Right lobe of liver (tissue), 4 donors: ENCODE measurements around the gene HAX1.

Source experiments
- POLR2A ChIP-seq: fragments of 450-650 bp; IDR thresholded peaks from one replicate; pipeline ENCODE4 v1.6.1; 2017; ENCODE audit warnings: antibody characterized with exemption, mild to moderate bottlenecking
- TF ChIP-seq, protein P1 (sequence below), 4 donors: fragments of 200-600 bp in 3 of 4; fragments of 450-650 bp in 1 of 4; IDR thresholded peaks; one replicate each; pipeline versions ENCODE4 v1.5.1 to v1.8.0; 2016 to 2022; ENCODE audit warnings: antibody characterized with exemption in 4 of 4, mild to moderate bottlenecking in 2 of 4
- donor health status: DM: no; HTN: no; CAD: no.
- donor health status: DM: no; HTN: no; CAD: no.
- donor health status: DM: no; HTN: yes; CAD: no.

DNA sequence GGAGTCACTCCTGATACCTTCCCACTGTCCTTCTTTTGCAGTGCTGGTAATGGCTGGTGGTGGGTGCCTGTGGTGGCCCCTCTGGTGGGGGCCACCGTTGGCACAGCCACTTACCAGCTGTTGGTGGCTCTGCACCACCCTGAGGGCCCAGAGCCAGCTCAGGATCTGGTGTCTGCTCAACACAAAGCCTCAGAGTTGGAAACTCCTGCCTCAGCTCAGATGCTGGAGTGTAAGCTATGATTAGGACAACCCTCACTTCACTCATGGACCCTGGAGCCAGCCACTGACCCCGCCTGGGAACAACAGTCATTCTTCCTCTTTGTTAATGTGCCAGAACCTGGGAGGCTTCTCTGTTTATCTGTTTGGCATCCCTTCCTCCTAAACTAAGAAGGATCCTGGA lies 51.8 kb downstream of the HAX1 start:
- TF ChIP-seq, protein P1, sequence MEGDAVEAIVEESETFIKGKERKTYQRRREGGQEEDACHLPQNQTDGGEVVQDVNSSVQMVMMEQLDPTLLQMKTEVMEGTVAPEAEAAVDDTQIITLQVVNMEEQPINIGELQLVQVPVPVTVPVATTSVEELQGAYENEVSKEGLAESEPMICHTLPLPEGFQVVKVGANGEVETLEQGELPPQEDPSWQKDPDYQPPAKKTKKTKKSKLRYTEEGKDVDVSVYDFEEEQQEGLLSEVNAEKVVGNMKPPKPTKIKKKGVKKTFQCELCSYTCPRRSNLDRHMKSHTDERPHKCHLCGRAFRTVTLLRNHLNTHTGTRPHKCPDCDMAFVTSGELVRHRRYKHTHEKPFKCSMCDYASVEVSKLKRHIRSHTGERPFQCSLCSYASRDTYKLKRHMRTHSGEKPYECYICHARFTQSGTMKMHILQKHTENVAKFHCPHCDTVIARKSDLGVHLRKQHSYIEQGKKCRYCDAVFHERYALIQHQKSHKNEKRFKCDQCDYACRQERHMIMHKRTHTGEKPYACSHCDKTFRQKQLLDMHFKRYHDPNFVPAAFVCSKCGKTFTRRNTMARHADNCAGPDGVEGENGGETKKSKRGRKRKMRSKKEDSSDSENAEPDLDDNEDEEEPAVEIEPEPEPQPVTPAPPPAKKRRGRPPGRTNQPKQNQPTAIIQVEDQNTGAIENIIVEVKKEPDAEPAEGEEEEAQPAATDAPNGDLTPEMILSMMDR (IDR thresholded peaks at IDR 0.05), result no peak
- no peak for TF ChIP-seq POLR2A
